ENCODE data around the gene DAGLA.
"Not testable (repeated sequence)": the region's sequence is repeated elsewhere in the genome, so short reads cannot be mapped to it uniquely, and the experiment has no call there.

DAGLA gene

GRCh38 chr11:61679893-61680621 lies at the start of gene DAGLA:
TSS of gene DAGLA (plus strand) at chr11:61680391. CDS start at chr11:61720156, 39,765 bp downstream.
- DNase-seq = peak; percentile 79

GRCh38 chr11:61632096-61632495 lies 48.1 kb upstream of the DAGLA start:
- no peak for DNase-seq

- no peak for DNase-seq
These were observed 44.9 kb upstream of the DAGLA start for GRCh38 chr11:61635304-61635703.

- DNase-seq = no peak
These were observed 44.4 kb upstream of the DAGLA start for GRCh38 chr11:61635787-61636186.

- DNase-seq = no peak
These were observed 43.5 kb upstream of the DAGLA start for GRCh38 chr11:61636676-61637075.

GRCh38 chr11:61637277-61637676 lies 42.9 kb upstream of the DAGLA start:
- no peak for DNase-seq

GRCh38 chr11:61639816-61640443 lies 40.3 kb upstream of the DAGLA start:
- no peak for DNase-seq

GRCh38 chr11:61642162-61642561 lies 38.0 kb upstream of the DAGLA start:
- no peak for DNase-seq

- no peak for DNase-seq
These were observed 34.9 kb upstream of the DAGLA start for GRCh38 chr11:61645179-61645868.

- DNase-seq = no peak
These were observed 32.7 kb upstream of the DAGLA start for GRCh38 chr11:61647529-61647928.

GRCh38 chr11:61650781-61651571 lies 29.2 kb upstream of the DAGLA start:
- DNase-seq = no peak

- DNase-seq = no peak
These were observed 28.1 kb upstream of the DAGLA start for GRCh38 chr11:61652135-61652534.

GRCh38 chr11:61654397-61654829 lies 25.8 kb upstream of the DAGLA start:
- DNase-seq = no peak

- not testable (repeated sequence) for DNase-seq
These were observed 24.7 kb upstream of the DAGLA start for GRCh38 chr11:61655266-61656159.

GRCh38 chr11:61656347-61657077 lies 23.7 kb upstream of the DAGLA start:
- DNase-seq = no peak

- DNase-seq = no peak
These were observed 22.5 kb upstream of the DAGLA start for GRCh38 chr11:61657566-61658290.

- no peak for DNase-seq
These were observed 20.6 kb upstream of the DAGLA start for GRCh38 chr11:61659413-61660196.

- DNase-seq = not testable (repeated sequence)
These were observed 19.2 kb upstream of the DAGLA start for GRCh38 chr11:61660997-61661396.

GRCh38 chr11:61666684-61667297 lies 13.4 kb upstream of the DAGLA start:
- no peak for DNase-seq
